ENCODE measurements around the gene ZNF878. TPM values are rescaled to one million over a fixed set of nuclear protein-coding genes. Genes with fewer than 3 reads are reported as not detected.

The ZNF878 gene
- total and polyA plus RNA-seq, 9 of the 15 experiments (the other 6 are each of a cell fraction or from before 2014, with no cell fraction given) = 0.30 to 1.4 (median 0.50) TPM

- TF ChIP-seq CHD7 (IDR thresholded peaks at IDR 0.05; ENCODE audit: low read depth, low read length) = no peak
Observed at GRCh38 chr19:12034620-12035019, 18.1 kb downstream of the ZNF878 start (continued).

All from K562 (cell line).